ENCODE measurements around the gene FHOD3. TPM values are rescaled to one million over a fixed set of nuclear protein-coding genes. Genes with fewer than 3 reads are reported as not detected.

The FHOD3 gene
- total and polyA plus RNA-seq, 2 experiments from 2014 or later = 2.7 to 8.7 TPM

GRCh38 chr18:36650906-36651305 is 353.4 kb downstream of the FHOD3 start:
- no peak overlapping the region for H3K27ac Mint-ChIP-seq
- Histone ChIP-seq H3K36me3 (ENCODE audit: insufficient read depth) (no peaks in the 10 kb centered on the region), H3K9me2 (ENCODE audit: insufficient read depth) (no peaks in the 10 kb centered on the region), H3K4me2 (no peak overlapping the region), H3F3A (replicated peaks; ENCODE audit: low read depth) (no peaks in the 10 kb centered on the region), H3K27me3 (ENCODE audit: insufficient read depth) (no peaks in the 10 kb centered on the region), H3K4me1 (ENCODE audit: insufficient read depth) (no peaks in the 10 kb centered on the region), H4K20me1 (replicated peaks; ENCODE audit: insufficient read depth) (no peaks in the 10 kb centered on the region; the same call in 1 of the 2 replicates), H2AFZ (no peak overlapping the region), H3K4me3 (no peak overlapping the region), H3K27ac (ENCODE audit: low read depth) (no peak overlapping the region), H3K79me2 (replicated peaks; ENCODE audit: insufficient read depth) (no peaks in the 10 kb centered on the region)
- ATAC-seq (no peak), DNase-seq (ENCODE audit: low spot score) (no peak)
- H3K4me1 Mint-ChIP-seq = peaks cover 3% of the 10 kb centered on the region
- no peaks in the 10 kb centered on the region for H3K36me3 Mint-ChIP-seq (ENCODE audit: low read depth)
- no peaks in the 10 kb centered on the region for H3K27me3 Mint-ChIP-seq (ENCODE audit: insufficient read depth, low read depth, poor library complexity)
- H3K4me3 Mint-ChIP-seq = no peak overlapping the region
- TF ChIP-seq ZNF331 (CRISPR knock-in tag; IDR thresholded peaks at IDR 0.05; ENCODE audit: low read depth) (no peak), NANOG (IDR thresholded peaks at IDR 0.05; ENCODE audit: borderline replicate concordance) (no peak), ETS1 (IDR thresholded peaks at IDR 0.05) (no peak), STAT1 (IDR thresholded peaks at IDR 0.05; ENCODE audit: unreplicated experiment) (no peak), CREB1 (CRISPR knock-in tag; IDR thresholded peaks at IDR 0.05; ENCODE audit: low read depth) (no peak), EZH2phosphoT487 (IDR thresholded peaks at IDR 0.05; ENCODE audit: unreplicated experiment) (no peak), POLR2AphosphoS5 (IDR thresholded peaks at IDR 0.05; ENCODE audit: low read depth) (no peak), REST (IDR thresholded peaks at IDR 0.05; ENCODE audit: unreplicated experiment) (no peak)
- no peaks in the 10 kb centered on the region for H3K9me3 Mint-ChIP-seq

- Histone ChIP-seq H3K79me2 (replicated peaks; ENCODE audit: insufficient read depth) (no peaks in the 10 kb centered on the region), H3K27ac (ENCODE audit: low read depth) (no peak overlapping the region), H3K27me3 (ENCODE audit: insufficient read depth) (no peaks in the 10 kb centered on the region), H3K4me2 (no peak overlapping the region), H3K4me3 (no peak overlapping the region), H3K36me3 (ENCODE audit: insufficient read depth) (no peaks in the 10 kb centered on the region), H3K9me2 (ENCODE audit: insufficient read depth) (no peaks in the 10 kb centered on the region), H3K4me1 (ENCODE audit: insufficient read depth) (no peaks in the 10 kb centered on the region), H3F3A (replicated peaks; ENCODE audit: low read depth) (no peaks in the 10 kb centered on the region), H4K20me1 (replicated peaks; ENCODE audit: insufficient read depth) (no peaks in the 10 kb centered on the region; the same call in 1 of the 2 replicates), H2AFZ (no peak overlapping the region)
- DNase-seq (ENCODE audit: low spot score) = no peak
- H3K36me3 Mint-ChIP-seq (ENCODE audit: low read depth) = no peaks in the 10 kb centered on the region
- peaks cover 3% of the 10 kb centered on the region for H3K4me1 Mint-ChIP-seq
- no peak for ATAC-seq
- no peak overlapping the region for H3K4me3 Mint-ChIP-seq
- H3K9me3 Mint-ChIP-seq = no peaks in the 10 kb centered on the region
- no peaks in the 10 kb centered on the region for H3K27me3 Mint-ChIP-seq (ENCODE audit: insufficient read depth, low read depth, poor library complexity)
- no peak overlapping the region for H3K27ac Mint-ChIP-seq
- TF ChIP-seq ZNF114 (CRISPR knock-in tag; IDR thresholded peaks at IDR 0.05) (no peak), CTCF (conservative IDR thresholded peaks at IDR 0.05; ENCODE audit: low read depth in 2 of 2) (no peak), ETS1 (IDR thresholded peaks at IDR 0.05) (no peak), STAT1 (IDR thresholded peaks at IDR 0.05; ENCODE audit: unreplicated experiment) (no peak)
Measured at GRCh38 chr18:36652503-36652902, 355.0 kb downstream of the FHOD3 start.
